GM12878 (cell line): ENCODE data around the gene RASAL1. TPM values are rescaled to one million over a fixed set of nuclear protein-coding genes. Genes with fewer than 3 reads are reported as not detected.

Experiments
- ATAC-seq: fragments of 200-7000 bp; cut with Tn5 transposase; 3 replicates; pipeline ENCODE4 v1.9.1; 2020; ENCODE audit warnings: mild to moderate bottlenecking, moderate library complexity
- BruUV-seq: library from RNA; stranded (reverse); fragments of 400-500 nt; replicated peaks from 2 replicates; lab custom pipeline; 2021; lab: Mats Ljungman, UMichigan
- CTCF ChIA-PET: fragments of 300-600 bp; sonication (Branson Sonifier 250); formaldehyde crosslinking; extraction: SDS; loops from one replicate; lab custom pipeline; 2021; ENCODE audit warnings: inconsistent platforms; lab: Yijun Ruan, JAX
- POLR2A ChIA-PET: fragments of 350-600 bp; formaldehyde crosslinking; extraction: SDS; loops from one replicate; lab custom pipeline; 2021; ENCODE audit warnings: inconsistent platforms; lab: Charles Lee
- RAD21 ChIA-PET: fragments of 300-600 bp; sonication (Branson Sonifier 250); formaldehyde crosslinking; loops from one replicate; lab custom pipeline; 2023; ENCODE audit warnings: antibody characterized with exemption; ENCODE audit not compliant: unreplicated experiment; lab: Charles Lee
- SMC1A ChIA-PET: fragments of 300-600 bp; sonication (Branson Sonifier 250); formaldehyde crosslinking; loops from one replicate; lab custom pipeline; 2023; ENCODE audit not compliant: unreplicated experiment, uncharacterized antibody; lab: Charles Lee
- DNase-seq: peaks from one replicate; pipeline ENCODE4 v3.0.0-alpha.2; 2011; ENCODE audit warnings: low read depth, low spot score
- FAIRE-seq: peaks from 3 replicates; lab custom pipeline; 2011; peaks lifted over from hg19 to GRCh38; lab: Jason Lieb, UNC
- H2AFZ ChIP-seq: 2 replicates; pipeline ENCODE4 v1.6.0; 2011; ENCODE audit warnings: low read depth, low read length, control low read depth; ENCODE audit not compliant: control insufficient read depth
- H3K27ac ChIP-seq: 2 replicates; pipeline ENCODE4 v1.5.1; 2011; ENCODE audit warnings: control low read depth; ENCODE audit not compliant: control insufficient read depth, insufficient read depth
- H3K27me3 ChIP-seq, 2 experiments: replicated peaks in 1 of 2; 2 replicates each; pipeline versions ENCODE4 v1.6.0 to v1.6.1; 2011; ENCODE audit warnings: low read length in 1 of 2; ENCODE audit not compliant: control insufficient read depth in 2 of 2, insufficient read depth in 2 of 2
- H3K36me3 ChIP-seq, 2 experiments: 2 replicates each; pipeline ENCODE4 v1.5.1; 2011; ENCODE audit warnings: low read length in 1 of 2; ENCODE audit not compliant: control insufficient read depth in 2 of 2, insufficient read depth in 2 of 2
- H3K4me1 ChIP-seq: 2 replicates; pipeline ENCODE4 v1.6.1; 2011; ENCODE audit warnings: mild to moderate bottlenecking, low read length, moderate library complexity, mixed read lengths; ENCODE audit not compliant: control insufficient read depth, insufficient read depth
- H3K4me2 ChIP-seq: 2 replicates; pipeline ENCODE4 v1.6.0; 2011; ENCODE audit warnings: control low read depth; ENCODE audit not compliant: control insufficient read depth, insufficient read depth
- H3K4me3 ChIP-seq: fragments of 200-600 bp; sonication (generic); 2 replicates; pipeline ENCODE4 v1.5.1; 2016
- H3K79me2 ChIP-seq: 2 replicates; pipeline ENCODE4 v1.6.0; 2011; ENCODE audit warnings: low read length; ENCODE audit not compliant: control insufficient read depth, insufficient read depth
- H3K9ac ChIP-seq: 2 replicates; pipeline ENCODE4 v1.8.0; 2011; ENCODE audit warnings: low read length, control low read depth, mixed read lengths; ENCODE audit not compliant: control insufficient read depth, insufficient read depth
- H3K9me3 ChIP-seq: replicated peaks from 3 replicates; pipeline ENCODE4 v1.5.1; 2011; ENCODE audit warnings: mild to moderate bottlenecking, low read length; ENCODE audit not compliant: control insufficient read depth, insufficient read depth
- H4K20me1 ChIP-seq: 2 replicates; pipeline ENCODE4 v1.6.0; 2011; ENCODE audit not compliant: control insufficient read depth, insufficient read depth
- ASH2L ChIP-seq: fragments of 300-600, 200-600 bp; sonication (generic); IDR thresholded peaks from 2 replicates; pipeline ENCODE4 v1.6.1; 2017; ENCODE audit warnings: low read depth, mild to moderate bottlenecking, borderline replicate concordance
- BCL11A ChIP-seq: IDR thresholded peaks from 2 replicates; pipeline ENCODE4 v1.6.1; 2011; ENCODE audit warnings: low read depth, low read length
- E2F4 ChIP-seq: IDR thresholded peaks from 2 replicates; pipeline ENCODE4 v1.6.1; 2012; ENCODE audit warnings: low read depth, low read length, improper control_type of control experiment
- IRF4 ChIP-seq: IDR thresholded peaks from 2 replicates; pipeline ENCODE4 v1.6.1; 2011; ENCODE audit warnings: low read depth, low read length
- JUNB ChIP-seq: IDR thresholded peaks from 2 replicates; pipeline ENCODE4 v1.6.1; 2016; ENCODE audit warnings: antibody characterized with exemption, mild to moderate bottlenecking
- LARP7 ChIP-seq: fragments of 450-650 bp; IDR thresholded peaks from 2 replicates; pipeline ENCODE4 v1.6.1; 2017; ENCODE audit warnings: mild to moderate bottlenecking
- MEF2A ChIP-seq: IDR thresholded peaks from 2 replicates; pipeline ENCODE4 v1.6.1; 2011; ENCODE audit warnings: low read depth, mild to moderate bottlenecking, low read length, moderate library complexity; ENCODE audit not compliant: insufficient read depth
- NKRF ChIP-seq: fragments of 450-650 bp; conservative IDR thresholded peaks from 2 replicates; pipeline ENCODE4 v1.6.1; 2017; ENCODE audit warnings: mild to moderate bottlenecking, moderate library complexity
- PBX3 ChIP-seq: IDR thresholded peaks from 2 replicates; pipeline ENCODE4 v1.6.1; 2011; ENCODE audit warnings: mild to moderate bottlenecking, low read depth, low read length, moderate library complexity; ENCODE audit not compliant: insufficient replicate concordance
- SMARCA5 ChIP-seq: fragments of 450-650 bp; IDR thresholded peaks from 2 replicates; pipeline ENCODE4 v1.6.1; 2017; ENCODE audit warnings: mild to moderate bottlenecking
- TBL1XR1 ChIP-seq: IDR thresholded peaks from 2 replicates; pipeline ENCODE4 v1.6.1; 2012; ENCODE audit warnings: low read depth, low read length, improper control_type of control experiment
- ZNF687 ChIP-seq: fragments of 450-650 bp; IDR thresholded peaks from 2 replicates; pipeline ENCODE4 v1.6.1; 2017; ENCODE audit warnings: mild to moderate bottlenecking, moderate library complexity
- WGBS: methylation state at CpG from one replicate; pipeline ENCODE4 v1.1.6; 2016; ENCODE audit warnings: low lambda C conversion rate; ENCODE audit not compliant: insufficient replicate concordance, insufficient coverage; ENCODE audit errors: missing lambda C conversion rate; 5-methylcytosine and 5-hydroxymethylcytosine counted together
- in situ Hi-C: fragments of 300-500 bp; cut with MboI; formaldehyde crosslinking; loops from 9 replicates; pipeline ENCODE4 v1.14.3; 2018; ENCODE audit warnings: mixed read lengths
- intact Hi-C: fragments of 100-400 bp; cut with micrococcal nuclease; formaldehyde crosslinking; loops from one replicate; pipeline ENCODE4 v1.14.2; 2022; ENCODE audit not compliant: unreplicated experiment
- polyA plus RNA-seq, 11 experiments: library from polyadenylated mRNA; depleted of rRNA in 4 of 11; unstranded in 6 of 11; stranded (reverse) in 5 of 11; fragments of >200 nt; fragmentation: Nextera tagmentation in 4 of 11; fragmentation: Illumina TruSeq in 1 of 11; extraction: Ambion mirVana in 4 of 11; extraction: Trizol in 1 of 11; gene quantifications; 1 replicate in 1 of 11; 2 replicates in 10 of 11; pipeline versions ENCODE4 v1.2.1 to v1.2.3, GENCODE V29; 2011 to 2016; ENCODE audit warnings: inconsistent platforms in 2 of 11, missing spikeins in 2 of 11, low read depth in 1 of 11
- total RNA-seq, 4 experiments: library from RNA; depleted of rRNA in 3 of 4; stranded (reverse); fragments of >200 nt in 3 of 4; fragmentation: Illumina TruSeq in 1 of 4; extraction: Trizol in 1 of 4; gene quantifications; 2 replicates each; pipeline versions ENCODE4 v1.2.1 to v1.2.3, GENCODE V29; 2013 to 2021

RASAL1 gene
- total and polyA plus RNA-seq, 10 of the 15 experiments (the other 5 are each of a cell fraction or from before 2014, with no cell fraction given) = 0.12 to 1.0 (median 0.52) TPM; not detected in 6

GRCh38 chr12:113072136-113072535 lies 63.4 kb downstream of the RASAL1 start:
- intact Hi-C loops = no loop called here
- H3K9me3 ChIP-seq = no peaks in the 10 kb centered on the region; the same call in 2 of the 3 replicates
- no peak overlapping the region for H2AFZ ChIP-seq
- WGBS = 71% methylated on average over 3 of the region's 3 CpGs
- 0 out of 2 replicates have a peak, but pooled peaks have one; percentile 64 for TF ChIP-seq ZNF687
- TF ChIP-seq JUNB = peak; percentile 68
- no peak for TF ChIP-seq E2F4
- no peak for TF ChIP-seq ASH2L
- peak; percentile 53; the same call in 1 of the 2 replicates for TF ChIP-seq IRF4
- no peak for TF ChIP-seq PBX3
- no peak for TF ChIP-seq NKRF
- TF ChIP-seq LARP7 = no peak
- no peak for TF ChIP-seq BCL11A
- 0 out of 2 replicates have a peak, but pooled peaks have one; percentile 14 for TF ChIP-seq MEF2A
- peak; percentile 78 for TF ChIP-seq SMARCA5
- no peak for TF ChIP-seq TBL1XR1
- DNase-seq (no peak), ATAC-seq (no peak), FAIRE-seq (peak; percentile 57)
- H3K27ac ChIP-seq = no peak overlapping the region
- H3K4me1 ChIP-seq = peaks cover 66% of the 10 kb centered on the region
- no peaks in the 10 kb centered on the region for H3K27me3 ChIP-seq
- H3K36me3 ChIP-seq = no peaks in the 10 kb centered on the region; a peak in 1 of 4 replicates
- POLR2A ChIA-PET = interaction anchor here (0.5 to 4.6 kb wide), 5 partner anchors 8 to 740 kb away, joined by 3 to 46 read pairs (median 6); partner anchors contain the start of gene OAS2
- CTCF ChIA-PET = interaction anchor here (1.7 to 3.1 kb wide), 4 partner anchors 10 to 23 kb away, joined by 4 to 18 read pairs (median 10); no protein-coding TSS in a partner anchor
- H3K79me2 ChIP-seq = peaks cover 2% of the 10 kb centered on the region; the same call in 1 of the 2 replicates
- H4K20me1 ChIP-seq = no peaks in the 10 kb centered on the region
- H3K4me2 ChIP-seq = no peak overlapping the region
- in situ Hi-C loops = no loop called here
- no peak overlapping the region for H3K9ac ChIP-seq
- BruUV-seq = no TSS peak
- RAD21 ChIA-PET = interaction anchor here (7.1 kb wide), 1 partner anchor 10 kb away, joined by 84 read pairs; no protein-coding TSS in a partner anchor
- H3K4me3 ChIP-seq = no peak overlapping the region
- SMC1A ChIA-PET = interaction anchor here (1.2 to 7.3 kb wide), 6 partner anchors 10 to 23 kb away, joined by 4 to 83 read pairs (median 6); no protein-coding TSS in a partner anchor
